M059J (cell line): ENCODE data around the gene PLA2G7. TPM values are rescaled to one million over a fixed set of nuclear protein-coding genes. Genes with fewer than 3 reads are reported as not detected.

Experiments used
- DNase-seq: peaks from one replicate; pipeline ENCODE4 v3.0.0-alpha.2; 2012; ENCODE audit warnings: low read depth
- total RNA-seq: library from RNA; depleted of rRNA; stranded (reverse); fragments of >200 nt; shearing (Covaris generic); gene quantifications from 2 replicates; pipeline ENCODE4 v1.2.3, GENCODE V29; 2014; rRNA removed

The PLA2G7 gene
- total RNA-seq, 1 experiment from 2014 or later, result 0.57 TPM

DNA sequence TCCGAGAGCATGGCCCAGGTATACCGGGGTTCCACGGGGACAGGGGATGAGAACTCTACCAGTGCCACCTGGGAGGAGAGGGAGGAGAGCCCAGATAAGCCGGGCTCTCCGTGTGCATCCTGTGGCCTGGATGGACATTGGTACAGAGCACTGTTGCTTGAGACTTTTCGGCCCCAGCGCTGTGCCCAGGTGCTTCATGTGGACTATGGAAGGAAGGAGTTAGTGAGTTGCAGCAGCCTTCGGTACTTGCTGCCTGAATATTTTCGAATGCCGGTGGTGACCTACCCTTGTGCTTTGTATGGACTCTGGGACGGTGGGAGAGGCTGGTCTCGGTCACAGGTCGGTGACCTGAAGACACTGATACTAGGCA is 46.2 kb downstream of the PLA2G7 start:
- DNase-seq, result no peak

DNA sequence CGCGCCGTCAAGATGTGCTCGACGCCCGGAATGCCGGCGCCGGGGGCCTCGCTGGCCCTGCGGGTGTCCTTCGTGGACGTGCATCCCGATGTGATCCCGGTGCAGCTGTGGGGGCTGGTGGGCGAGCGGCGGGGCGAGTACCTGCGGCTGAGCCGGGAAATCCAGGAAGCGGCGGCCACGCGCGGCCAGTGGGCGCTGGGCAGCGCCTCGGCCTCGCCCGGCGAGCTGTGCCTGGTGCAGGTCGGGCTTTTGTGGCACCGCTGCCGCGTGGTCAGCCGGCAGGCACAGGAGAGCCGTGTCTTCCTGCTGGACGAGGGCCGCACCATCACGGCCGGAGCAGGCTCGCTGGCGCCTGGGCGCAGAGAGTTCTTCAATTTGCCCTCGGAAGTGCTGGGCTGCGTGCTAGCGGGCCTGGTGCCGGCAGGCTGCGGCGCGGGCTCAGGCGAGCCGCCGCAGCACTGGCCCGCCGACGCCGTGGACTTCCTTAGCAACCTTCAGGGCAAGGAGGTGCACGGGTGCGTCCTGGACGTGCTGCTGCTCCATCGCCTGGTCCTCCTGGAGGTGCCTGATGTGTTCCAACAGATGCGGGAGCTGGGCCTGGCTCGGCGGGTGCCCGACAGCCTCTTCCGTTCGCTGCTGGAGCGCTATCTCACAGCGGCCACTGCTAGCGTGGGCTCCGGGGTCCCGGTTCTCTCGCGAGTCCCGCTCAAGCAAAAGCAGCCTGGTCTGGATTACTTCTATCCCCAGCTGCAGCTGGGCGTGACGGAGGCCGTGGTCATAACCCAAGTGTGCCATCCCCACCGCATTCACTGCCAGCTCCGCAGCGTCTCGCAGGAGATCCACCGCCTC is 46.8 kb downstream of the PLA2G7 start:
- DNase-seq, result no peak

DNA sequence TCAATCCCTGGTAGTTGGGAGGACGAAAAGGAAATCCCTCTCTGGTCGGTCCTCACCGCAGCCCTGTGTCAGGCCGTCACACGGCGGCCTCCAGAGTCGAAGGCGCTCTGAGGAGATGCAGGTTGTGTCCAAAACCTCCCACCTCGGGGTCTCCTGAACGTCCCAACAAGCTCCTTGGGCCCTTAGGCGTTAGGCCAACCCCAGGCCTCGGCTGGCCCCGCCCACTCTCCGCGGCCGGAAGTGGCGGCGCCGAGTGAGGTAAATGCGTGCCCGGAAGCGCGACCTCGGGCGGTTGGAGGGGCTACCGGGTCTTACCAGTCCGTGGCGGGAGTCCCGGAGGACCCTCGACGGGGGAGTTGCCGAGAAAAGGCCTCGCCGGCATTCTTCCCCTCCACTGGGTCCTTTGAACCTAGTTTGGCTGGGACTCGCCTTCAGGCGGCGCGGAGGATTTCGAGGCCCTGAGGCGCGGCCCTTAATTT is 47.5 kb downstream of the PLA2G7 start, which contains the start of gene TDRD6:
TDRD6 (plus strand) TSS at position 267 of the 479 bp plus-strand sequence. CDS start 244 bp downstream, outside the sequence.
- DNase-seq, result no peak

DNA sequence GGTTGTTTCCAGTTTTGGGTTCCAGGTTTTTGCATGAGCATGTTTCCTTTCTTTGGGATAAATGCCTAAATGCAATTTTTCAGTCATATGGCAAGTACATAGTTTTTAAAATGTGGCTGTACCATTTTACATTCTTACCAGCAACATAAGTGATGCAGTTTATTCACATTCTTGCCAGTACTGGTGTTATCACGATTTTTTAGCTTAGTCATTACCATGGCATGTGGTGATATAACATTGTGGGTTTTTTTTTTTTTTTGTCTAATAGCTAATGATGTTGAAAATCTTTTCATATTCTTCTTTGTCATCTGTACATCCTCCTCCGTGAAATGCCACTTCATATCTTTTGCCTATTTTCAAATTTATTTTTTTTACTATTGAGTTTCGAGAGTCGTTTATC is 50.4 kb downstream of the PLA2G7 start:
- peak; percentile 77 for DNase-seq

DNA sequence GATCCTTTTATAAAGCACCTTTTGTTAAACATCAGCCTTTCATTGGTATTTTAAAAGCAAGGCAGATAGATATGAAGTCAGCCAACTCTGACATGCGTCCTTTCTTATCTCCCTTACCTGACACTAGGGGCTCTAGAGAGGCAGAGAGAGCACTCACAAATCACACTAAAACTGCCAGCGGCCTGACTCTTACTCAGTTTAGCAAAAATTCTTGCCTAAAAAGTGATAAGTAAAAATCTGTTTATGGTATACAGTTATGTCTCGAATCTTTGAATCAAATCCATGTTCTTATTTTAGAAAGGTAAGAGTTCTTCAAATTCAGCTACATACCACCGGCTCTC is 57.9 kb downstream of the PLA2G7 start:
- DNase-seq, result peak; percentile 15

DNA sequence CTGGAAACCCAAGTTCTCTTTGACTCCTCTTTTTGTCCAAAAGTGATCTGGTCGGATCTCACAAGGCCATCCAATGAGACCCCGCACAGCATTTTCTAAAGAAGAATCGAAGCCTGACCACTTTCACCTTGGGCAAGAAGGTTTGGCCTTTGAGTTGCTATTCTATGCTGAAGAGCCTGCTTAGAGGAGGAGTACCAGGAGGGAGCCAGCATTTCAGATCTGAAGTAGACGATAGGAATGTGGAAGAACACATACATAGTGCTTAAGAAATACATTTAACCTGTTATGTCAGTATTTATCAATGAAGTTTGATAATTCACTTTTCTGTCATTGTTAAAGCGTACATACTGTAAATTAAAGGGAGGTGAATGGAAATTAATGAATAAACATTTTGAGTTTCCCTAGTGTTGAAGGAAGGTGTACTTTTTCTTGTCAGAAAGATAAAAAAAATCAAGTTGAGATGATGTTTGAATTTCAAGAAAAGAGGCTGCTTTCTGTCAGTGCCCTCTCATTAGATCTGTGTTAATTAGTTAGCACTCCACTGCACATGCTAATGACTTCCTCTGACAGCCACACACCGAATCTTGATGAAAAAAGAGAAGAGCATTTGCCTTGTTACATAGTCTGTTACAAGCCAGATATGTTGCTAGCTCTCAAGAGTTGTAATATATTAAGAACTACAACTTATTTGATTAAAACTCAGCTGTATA is 58.4 kb downstream of the PLA2G7 start:
- no peak for DNase-seq

DNA sequence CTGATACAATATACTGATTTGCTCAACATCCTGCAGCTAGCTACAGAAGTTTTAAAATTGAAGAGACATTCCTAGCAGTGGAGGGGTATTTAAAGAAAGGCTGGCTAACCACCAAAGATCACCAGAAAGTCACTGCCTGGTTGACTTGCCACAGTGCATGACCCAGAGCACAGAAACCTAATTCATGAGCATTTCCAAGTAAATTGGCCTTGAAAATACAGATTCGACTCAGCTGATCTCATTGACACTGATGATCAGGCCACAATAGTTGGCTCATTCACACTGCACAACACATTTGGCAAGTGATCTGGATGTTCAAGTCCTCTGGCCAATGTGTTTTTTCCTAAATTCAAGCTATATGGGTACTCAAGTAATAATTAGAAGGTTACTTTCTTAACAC is 60.8 kb downstream of the PLA2G7 start:
- no peak for DNase-seq

DNA sequence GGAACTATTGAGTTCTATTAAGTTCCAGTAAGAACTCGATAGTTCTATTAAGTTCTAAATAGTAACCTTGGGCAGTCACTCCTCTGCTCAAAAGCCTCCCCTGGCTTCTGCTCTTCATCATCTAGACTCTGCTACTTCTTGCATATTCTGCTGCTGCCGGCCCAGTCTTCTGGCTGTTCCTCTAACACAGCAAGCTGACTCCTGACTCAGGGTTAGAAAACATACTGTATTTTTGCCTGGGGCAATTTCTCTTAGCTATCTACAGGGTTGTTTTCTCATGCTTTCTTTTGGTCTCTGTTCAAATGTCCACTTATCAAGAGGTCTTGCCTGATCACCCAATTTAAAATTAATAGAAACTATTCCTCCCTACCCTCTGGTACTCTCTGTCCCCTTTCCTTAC is 67.8 kb downstream of the PLA2G7 start:
- DNase-seq, result no peak

DNA sequence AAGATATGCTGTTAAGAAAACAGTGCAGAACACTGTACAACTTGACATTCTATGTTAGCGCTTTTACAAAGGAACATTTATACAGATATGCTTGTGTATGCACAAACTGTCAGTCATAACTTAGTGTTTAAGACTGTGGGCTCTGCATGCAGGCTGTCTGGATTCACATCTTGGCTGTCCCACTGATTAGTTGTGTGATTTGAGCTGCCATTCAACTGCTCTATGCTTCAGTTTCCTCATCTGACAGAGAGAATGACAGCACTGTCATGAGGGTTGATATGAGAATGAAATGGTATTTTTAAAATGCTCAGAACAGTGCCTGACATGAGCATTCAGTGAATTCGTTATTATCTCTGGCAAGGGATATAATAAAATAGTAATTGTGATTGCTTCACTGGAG is 73.7 kb downstream of the PLA2G7 start:
- DNase-seq, result no peak

DNA sequence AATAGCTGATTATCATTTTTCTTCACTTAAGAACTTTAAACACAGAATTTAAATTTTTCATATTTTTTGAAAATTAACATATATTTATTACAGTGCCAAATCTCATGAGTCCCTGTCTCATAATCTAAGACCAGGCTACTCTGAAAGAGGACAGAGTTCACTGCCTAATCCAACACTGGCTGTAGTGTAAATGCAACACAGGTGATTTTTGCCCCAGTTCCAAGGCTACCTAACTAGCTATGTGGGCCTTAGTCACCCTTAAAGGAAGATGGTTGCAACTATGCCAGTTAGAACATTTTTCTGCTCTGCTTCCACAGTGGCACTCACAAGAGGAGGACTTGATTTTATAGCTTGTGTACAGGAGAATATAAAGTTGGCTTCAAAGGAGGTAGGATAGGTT is 77.5 kb downstream of the PLA2G7 start:
- DNase-seq, result no peak

DNA sequence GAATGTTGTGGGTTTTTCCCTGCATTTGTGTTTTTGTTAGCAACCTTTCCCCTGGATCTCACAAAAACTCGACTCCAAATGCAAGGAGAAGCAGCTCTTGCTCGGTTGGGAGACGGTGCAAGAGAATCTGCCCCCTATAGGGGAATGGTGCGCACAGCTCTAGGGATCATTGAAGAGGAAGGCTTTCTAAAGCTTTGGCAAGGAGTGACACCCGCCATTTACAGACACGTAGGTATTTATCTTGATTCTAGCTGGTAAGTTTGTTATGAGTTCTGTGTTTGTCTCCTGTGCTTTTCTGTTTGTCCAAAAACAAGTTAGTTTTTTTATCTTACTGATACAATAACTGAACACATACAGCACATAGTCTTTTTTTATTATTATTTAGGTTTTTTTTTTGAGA is 79.4 kb downstream of the PLA2G7 start:
- peak; percentile 20 for DNase-seq

Other genes with a start within 250 kb of the PLA2G7 start
- 2.3 and 2.7 TPM in 2 replicates for gene RCAN2, start 243.9 kb downstream of the PLA2G7 start, total RNA-seq
- 4.5 and 6.2 TPM in 2 replicates for gene CYP39A1, start 82.6 kb downstream of the PLA2G7 start, total RNA-seq
- gene SLC25A27, start 82.4 kb downstream of the PLA2G7 start, total RNA-seq, result 0.86 and 6.5 TPM in 2 replicates
- gene TDRD6, start 47.5 kb downstream of the PLA2G7 start, total RNA-seq, result 0.02 TPM in 1 of 2 replicates, not detected in the other
- gene ANKRD66, start 11.6 kb upstream of the PLA2G7 start, total RNA-seq, result not detected in 2 replicates
- not detected in 2 replicates for gene MEP1A, start 58.0 kb upstream of the PLA2G7 start, total RNA-seq
- 0.07 TPM in 1 of 2 replicates, not detected in the other for gene ADGRF5, start 186.6 kb upstream of the PLA2G7 start, total RNA-seq